PC-3 (cell line): ENCODE results near the gene MCM7. TPM values are rescaled to one million over a fixed set of nuclear protein-coding genes. Genes with fewer than 3 reads are reported as not detected.
A peak's percentile ranks its signal among the peaks of the same experiment; 100 is the strongest.

Source experiments
- ATAC-seq: fragments of 200-7000 bp; cut with Tn5 transposase; 2 replicates; pipeline ENCODE4 v1.9.1; 2020; ENCODE audit warnings: mild to moderate bottlenecking, moderate library complexity
- BruUV-seq: library from RNA; stranded (reverse); fragments of 400-500 nt; replicated peaks from 2 replicates; lab custom pipeline; 2021; lab: Mats Ljungman, UMichigan
- CTCF ChIA-PET: fragments of 300-600 bp; sonication (Branson Sonifier 250); formaldehyde crosslinking; loops from one replicate; lab custom pipeline; 2022; ENCODE audit warnings: antibody characterized with exemption; lab: Charles Lee
- POLR2A ChIA-PET: fragments of 300-600 bp; sonication (Branson Sonifier 250); formaldehyde crosslinking; loops from one replicate; lab custom pipeline; 2022; ENCODE audit warnings: antibody characterized with exemption; ENCODE audit not compliant: unreplicated experiment; lab: Charles Lee
- DNase-seq: peaks from one replicate; pipeline ENCODE4 v3.0.0-alpha.2; 2015
- H2AFZ ChIP-seq: fragments of 300-600 bp; sonication (generic); 2 replicates; pipeline ENCODE4 v1.6.0; 2016; ENCODE audit warnings: antibody characterized with exemption, low read length
- H3F3A ChIP-seq: fragments of 300-600 bp; sonication (generic); one replicate; pipeline ENCODE4 v1.6.0; 2017; ENCODE audit warnings: antibody characterized with exemption, low read length, control low read depth, mild to moderate bottlenecking; ENCODE audit not compliant: unreplicated experiment
- H3K27ac ChIP-seq: fragments of 300-600 bp; sonication (generic); 2 replicates; pipeline ENCODE4 v1.5.1; 2016; ENCODE audit warnings: mild to moderate bottlenecking, low read length
- H3K27me3 ChIP-seq: fragments of 300-600 bp; sonication (generic); 2 replicates; pipeline ENCODE4 v1.6.1; 2016; ENCODE audit warnings: low read length, mixed read lengths
- H3K36me3 ChIP-seq: fragments of 300-600 bp; sonication (generic); 2 replicates; pipeline ENCODE4 v1.6.1; 2016; ENCODE audit warnings: low read depth, mixed run types, low read length, mixed read lengths
- H3K4me1 ChIP-seq: fragments of 300-600 bp; sonication (generic); 2 replicates; pipeline ENCODE4 v1.5.1; 2016; ENCODE audit warnings: low read length; ENCODE audit not compliant: insufficient read depth
- H3K4me2 ChIP-seq: fragments of 300-600 bp; sonication (generic); 2 replicates; pipeline ENCODE4 v1.6.0; 2016; ENCODE audit warnings: low read length
- H3K4me3 ChIP-seq: fragments of 300-600 bp; sonication (generic); 2 replicates; pipeline ENCODE4 v1.5.1; 2016; ENCODE audit warnings: mild to moderate bottlenecking, low read length, mixed read lengths
- H3K79me2 ChIP-seq: fragments of 300-600 bp; sonication (generic); 2 replicates; pipeline ENCODE4 v1.6.1; 2017; ENCODE audit warnings: low read length, mixed read lengths
- H3K9ac ChIP-seq: fragments of 300-600 bp; sonication (generic); 2 replicates; pipeline ENCODE4 v1.6.0; 2016; ENCODE audit warnings: mild to moderate bottlenecking, low read length
- H3K9me2 ChIP-seq: fragments of 300-600 bp; sonication (generic); replicated peaks from 2 replicates; pipeline ENCODE4 v1.6.1; 2016; ENCODE audit warnings: mixed run types, low read length, mixed read lengths
- H3K9me3 ChIP-seq: fragments of 300-600 bp; sonication (generic); 2 replicates; pipeline ENCODE4 v1.6.1; 2016; ENCODE audit warnings: low read length, mixed read lengths
- H4K20me1 ChIP-seq: fragments of 300-600 bp; sonication (generic); 2 replicates; pipeline ENCODE4 v1.6.1; 2016; ENCODE audit warnings: low read length, mixed read lengths
- CTCF ChIP-seq: fragments of 300-600 bp; sonication (generic); conservative IDR thresholded peaks from 2 replicates; pipeline ENCODE4 v1.5.1; 2017; ENCODE audit warnings: antibody characterized with exemption, low read depth, mild to moderate bottlenecking, low read length
- EZH2 ChIP-seq: fragments of 300-600 bp; sonication (generic); IDR thresholded peaks from one replicate; pipeline ENCODE4 v1.6.1; 2017; ENCODE audit warnings: antibody characterized with exemption, mild to moderate bottlenecking, low read length; ENCODE audit not compliant: unreplicated experiment
- EZH2phosphoT487 ChIP-seq: fragments of 300-600 bp; sonication (generic); IDR thresholded peaks from 2 replicates; pipeline ENCODE4 v1.6.1; 2018; ENCODE audit warnings: mild to moderate bottlenecking, antibody characterized with exemption, low read length, borderline replicate concordance
- intact Hi-C: fragments of 100-400 bp; cut with micrococcal nuclease; formaldehyde crosslinking; loops from 2 replicates; pipeline ENCODE4 v1.9.0; 2023
- microRNA-seq: library from miRNA; unstranded; fragments of <30 nt; microRNA quantifications from one replicate; pipeline ENCODE4 v1.1.0, GENCODE V29; 2020; ENCODE audit not compliant: unreplicated experiment
- total RNA-seq: library from RNA; depleted of rRNA; stranded (reverse); fragments of >200 nt; gene quantifications from 2 replicates; pipeline ENCODE4 v1.2.3, GENCODE V29; 2014; rRNA removed

Gene MCM7
- total RNA-seq, 1 experiment from 2014 or later, result 208 TPM

- Histone ChIP-seq H3K4me2 (no peak overlapping the region), H4K20me1 (no peaks in the 10 kb centered on the region), H3K9me3 (no peaks in the 10 kb centered on the region), H3K4me1 (peaks cover 13% of the 10 kb centered on the region), H3K9ac (no peak overlapping the region), H3K4me3 (no peak overlapping the region), H2AFZ (peak overlapping the region; percentile 96; the same call in 1 of the 2 replicates), H3F3A (no peaks in the 10 kb centered on the region), H3K27ac (no peak overlapping the region), H3K9me2 (no peaks in the 10 kb centered on the region), H3K79me2 (peaks cover 4% of the 10 kb centered on the region; the same call in 1 of the 2 replicates), H3K27me3 (no peaks in the 10 kb centered on the region), H3K36me3 (no peaks in the 10 kb centered on the region)
- ATAC-seq (no peak), DNase-seq (no peak)
- ChIA-PET CTCF (no interaction called here), POLR2A (no interaction called here)
- TF ChIP-seq EZH2phosphoT487, result no peak
- intact Hi-C loops, result loop anchor here (1.0 to 2.0 kb wide), 3 partner anchors 33 to 130 kb away; partner anchors contain the start of genes TRIM4 and ZKSCAN1
- BruUV-seq, result no TSS peak
Measured at GRCh38 chr7:100048680-100049079, 52.5 kb downstream of the MCM7 start.

- H3K27ac ChIP-seq, result no peak overlapping the region
- H3K9ac ChIP-seq, result no peak overlapping the region
- H3K4me2 ChIP-seq, result peak overlapping the region; percentile 13; the same call in 1 of the 2 replicates
- H4K20me1 ChIP-seq, result no peaks in the 10 kb centered on the region
- ATAC-seq (peak; percentile 71), DNase-seq (peak; percentile 44)
- no peaks in the 10 kb centered on the region for H3K36me3 ChIP-seq
- H3K9me2 ChIP-seq, result no peaks in the 10 kb centered on the region
- peaks cover 6% of the 10 kb centered on the region for H3F3A ChIP-seq
- intact Hi-C loops, result loop anchor here (2.0 kb wide), 1 partner anchor 50 kb away; no protein-coding TSS in a partner anchor
- H3K4me3 ChIP-seq, result no peak overlapping the region
- ChIA-PET POLR2A (interaction anchor here (0.6 kb wide), 1 partner anchor 84 kb away, joined by 18 read pairs; no protein-coding TSS in a partner anchor), CTCF (no interaction called here)
- H3K79me2 ChIP-seq, result no peaks in the 10 kb centered on the region
- TF ChIP-seq EZH2 (no peak), CTCF (peak; percentile 50), EZH2phosphoT487 (no peak)
- no TSS peak for BruUV-seq
- H3K27me3 ChIP-seq, result no peaks in the 10 kb centered on the region
- no peaks in the 10 kb centered on the region for H3K9me3 ChIP-seq
- peak overlapping the region; percentile 48; the same call in 1 of the 2 replicates for H2AFZ ChIP-seq
- peaks cover 20% of the 10 kb centered on the region for H3K4me1 ChIP-seq
Measured at GRCh38 chr7:100044718-100045117, 56.5 kb downstream of the MCM7 start.

Small RNAs within 50 kb of the gene (microRNA-seq; reads per million reads assigned to microRNA genes)
- gene MIR106B, result 3,142 reads per million, percentile 90 among the genes with 10 or more reads in this experiment
- 441 reads per million, percentile 79 among the genes with 10 or more reads in this experiment for gene MIR25
- 6,445 reads per million, percentile 94 among the genes with 10 or more reads in this experiment for gene MIR93

Other genes with a start within 250 kb of the MCM7 start
- 0.18 TPM in 1 of 2 replicates, not detected in the other for gene OR2AE1, start 224.4 kb downstream of the MCM7 start, total RNA-seq
- 11.1 and 13.9 TPM in 2 replicates for gene TRIM4, start 181.9 kb downstream of the MCM7 start, total RNA-seq
- gene GJC3, start 171.8 kb downstream of the MCM7 start, total RNA-seq, result 0.18 TPM in 1 of 2 replicates, not detected in the other
- 0.18 TPM in 1 of 2 replicates, not detected in the other for gene AZGP1, start 125.4 kb downstream of the MCM7 start, total RNA-seq
- 13.6 and 13.9 TPM in 2 replicates for gene ZKSCAN1, start 85.8 kb downstream of the MCM7 start, total RNA-seq
- 4.7 and 7.3 TPM in 2 replicates for gene ZSCAN21, start 51.6 kb downstream of the MCM7 start, total RNA-seq
- gene ZNF3, start 19.7 kb downstream of the MCM7 start, total RNA-seq, result 16.5 and 18.0 TPM in 2 replicates
- 95.7 and 110 TPM in 2 replicates for gene COPS6, start 12.4 kb downstream of the MCM7 start, total RNA-seq
- 17.9 and 23.9 TPM in 2 replicates for gene AP4M1, start 246 bp upstream of the MCM7 start, total RNA-seq
- 51.4 and 58.6 TPM in 2 replicates for gene TAF6, start 18.0 kb upstream of the MCM7 start, total RNA-seq
- 7.5 and 11.6 TPM in 2 replicates for gene CNPY4, start 18.2 kb upstream of the MCM7 start, total RNA-seq
- 2.7 and 4.3 TPM in 2 replicates for gene MBLAC1, start 25.6 kb upstream of the MCM7 start, total RNA-seq
- gene LAMTOR4, start 47.5 kb upstream of the MCM7 start, total RNA-seq, result 107 and 146 TPM in 2 replicates
- gene TRAPPC14, start 57.3 kb upstream of the MCM7 start, total RNA-seq, result 19.2 and 20.3 TPM in 2 replicates
- gene GAL3ST4, start 67.2 kb upstream of the MCM7 start, total RNA-seq, result 0.23 and 1.1 TPM in 2 replicates
- 1.6 and 2.3 TPM in 2 replicates for gene GPC2, start 76.0 kb upstream of the MCM7 start, total RNA-seq
- gene STAG3, start 76.5 kb upstream of the MCM7 start, total RNA-seq, result 0.07 and 1.2 TPM in 2 replicates
- gene PVRIG, start 118.6 kb upstream of the MCM7 start, total RNA-seq, result not detected in 2 replicates
- not detected in 2 replicates for gene SPDYE3, start 206.3 kb upstream of the MCM7 start, total RNA-seq